Measurements from ENCODE around the gene SLC22A4.

SLC22A4 gene

GRCh38 chr5:132377738-132378137, 83.5 kb downstream of the SLC22A4 start:
- Mint-ChIP-seq H3K9me3 (no peaks in the 10 kb centered on the region), H3K36me3 (no peaks in the 10 kb centered on the region), H3K4me3 (no peak overlapping the region), H3K27ac (no peak overlapping the region), H3K4me1 (no peaks in the 10 kb centered on the region)
- no peak for DNase-seq (ENCODE audit: low spot score in 2 of 2)
- no peak for ATAC-seq

GRCh38 chr5:132378580-132378979, 84.4 kb downstream of the SLC22A4 start:
- ATAC-seq (peak; percentile 67), DNase-seq (ENCODE audit: low spot score in 2 of 2) (no peak)
- Mint-ChIP-seq H3K36me3 (no peaks in the 10 kb centered on the region), H3K4me1 (no peaks in the 10 kb centered on the region), H3K9me3 (no peaks in the 10 kb centered on the region), H3K4me3 (no peak overlapping the region), H3K27ac (no peak overlapping the region)

- peak overlapping the region; percentile 10 for H3K27ac Mint-ChIP-seq
- H3K36me3 Mint-ChIP-seq, result no peaks in the 10 kb centered on the region
- H3K4me1 Mint-ChIP-seq, result peaks cover under 1% of the 10 kb centered on the region
- ATAC-seq (no peak), DNase-seq (ENCODE audit: low spot score in 2 of 2) (no peak)
- H3K4me3 Mint-ChIP-seq, result no peak overlapping the region
- H3K9me3 Mint-ChIP-seq, result no peaks in the 10 kb centered on the region
These were observed 85.9 kb downstream of the SLC22A4 start for GRCh38 chr5:132380047-132380446.

GRCh38 chr5:132380741-132381140, 86.5 kb downstream of the SLC22A4 start:
- no peak for ATAC-seq
- no peak overlapping the region for H3K27ac Mint-ChIP-seq
- H3K4me3 Mint-ChIP-seq, result no peak overlapping the region
- DNase-seq (ENCODE audit: low spot score in 2 of 2), result no peak
- H3K4me1 Mint-ChIP-seq, result peaks cover 7% of the 10 kb centered on the region
- H3K9me3 Mint-ChIP-seq, result no peaks in the 10 kb centered on the region
- peaks cover 3% of the 10 kb centered on the region for H3K36me3 Mint-ChIP-seq

- no peak for ATAC-seq
- DNase-seq (ENCODE audit: low spot score in 2 of 2), result no peak
- H3K9me3 Mint-ChIP-seq, result no peaks in the 10 kb centered on the region
- H3K27ac Mint-ChIP-seq, result peak overlapping the region; percentile 44
- peaks cover 5% of the 10 kb centered on the region for H3K36me3 Mint-ChIP-seq
- H3K4me3 Mint-ChIP-seq, result no peak overlapping the region
- peaks cover 16% of the 10 kb centered on the region for H3K4me1 Mint-ChIP-seq
These were observed 87.4 kb downstream of the SLC22A4 start for GRCh38 chr5:132381614-132382013.

GRCh38 chr5:132383261-132383660, 89.1 kb downstream of the SLC22A4 start:
- no peaks in the 10 kb centered on the region for H3K9me3 Mint-ChIP-seq
- no peak overlapping the region for H3K27ac Mint-ChIP-seq
- no peak for DNase-seq (ENCODE audit: low spot score in 2 of 2)
- ATAC-seq, result no peak
- H3K36me3 Mint-ChIP-seq, result peaks cover 5% of the 10 kb centered on the region
- no peak overlapping the region for H3K4me3 Mint-ChIP-seq
- peaks cover 30% of the 10 kb centered on the region for H3K4me1 Mint-ChIP-seq

- H3K9me3 Mint-ChIP-seq, result no peaks in the 10 kb centered on the region
- DNase-seq (ENCODE audit: low spot score in 2 of 2) (no peak), ATAC-seq (no peak)
- H3K27ac Mint-ChIP-seq, result no peak overlapping the region
- no peak overlapping the region for H3K4me3 Mint-ChIP-seq
- H3K36me3 Mint-ChIP-seq, result peaks cover 5% of the 10 kb centered on the region
- H3K4me1 Mint-ChIP-seq, result peaks cover 30% of the 10 kb centered on the region
These were observed 89.8 kb downstream of the SLC22A4 start for GRCh38 chr5:132383984-132384383.

- Mint-ChIP-seq H3K9me3 (no peaks in the 10 kb centered on the region), H3K4me3 (no peak overlapping the region), H3K27ac (no peak overlapping the region), H3K36me3 (peaks cover 5% of the 10 kb centered on the region), H3K4me1 (peaks cover 35% of the 10 kb centered on the region)
- ATAC-seq (no peak), DNase-seq (ENCODE audit: low spot score in 2 of 2) (no peak)
These were observed 90.4 kb downstream of the SLC22A4 start for GRCh38 chr5:132384506-132385050.

- H3K36me3 Mint-ChIP-seq, result peaks cover 5% of the 10 kb centered on the region
- peak; percentile 83 for ATAC-seq
- no peaks in the 10 kb centered on the region for H3K9me3 Mint-ChIP-seq
- peak; percentile 43 to 72 for DNase-seq (ENCODE audit: low spot score in 2 of 2)
- no peak overlapping the region for H3K4me3 Mint-ChIP-seq
- peak overlapping the region; percentile 84 for H3K27ac Mint-ChIP-seq
- H3K4me1 Mint-ChIP-seq, result peaks cover 44% of the 10 kb centered on the region
These were observed 91.3 kb downstream of the SLC22A4 start for GRCh38 chr5:132385326-132386105.

GRCh38 chr5:132386644-132387286, 92.6 kb downstream of the SLC22A4 start:
- no peak overlapping the region for H3K4me3 Mint-ChIP-seq
- peak overlapping the region; percentile 84 for H3K27ac Mint-ChIP-seq
- peaks cover 5% of the 10 kb centered on the region for H3K36me3 Mint-ChIP-seq
- DNase-seq (ENCODE audit: low spot score in 2 of 2), result peak; percentile 60 to 85
- peak; percentile 93 for ATAC-seq
- peaks cover 56% of the 10 kb centered on the region for H3K4me1 Mint-ChIP-seq
- no peaks in the 10 kb centered on the region for H3K9me3 Mint-ChIP-seq

GRCh38 chr5:132387640-132388117, 93.5 kb downstream of the SLC22A4 start:
- ATAC-seq (no peak), DNase-seq (ENCODE audit: low spot score in 2 of 2) (no peak)
- Mint-ChIP-seq H3K27ac (peak overlapping the region; percentile 84), H3K4me3 (no peak overlapping the region), H3K36me3 (peaks cover 5% of the 10 kb centered on the region), H3K4me1 (peaks cover 65% of the 10 kb centered on the region), H3K9me3 (no peaks in the 10 kb centered on the region)

GRCh38 chr5:132388244-132389050, 94.3 kb downstream of the SLC22A4 start:
- H3K4me3 Mint-ChIP-seq, result no peak overlapping the region
- DNase-seq (ENCODE audit: low spot score in 2 of 2), result no peak

GRCh38 chr5:132389051-132389331, 94.8 kb downstream of the SLC22A4 start:
- no peak for ATAC-seq
- peaks cover 71% of the 10 kb centered on the region for H3K4me1 Mint-ChIP-seq

More at GRCh38 chr5:132388244-132389050, 94.3 kb downstream of the SLC22A4 start:
- no peak for ATAC-seq
- H3K36me3 Mint-ChIP-seq, result peaks cover 5% of the 10 kb centered on the region
- H3K9me3 Mint-ChIP-seq, result no peaks in the 10 kb centered on the region
- H3K27ac Mint-ChIP-seq, result peak overlapping the region; percentile 84
- peaks cover 70% of the 10 kb centered on the region for H3K4me1 Mint-ChIP-seq

GRCh38 chr5:132389585-132390286, 95.5 kb downstream of the SLC22A4 start:
- DNase-seq (ENCODE audit: low spot score in 2 of 2), result no peak
- H3K4me1 Mint-ChIP-seq, result peaks cover 76% of the 10 kb centered on the region

More at GRCh38 chr5:132389051-132389331, 94.8 kb downstream of the SLC22A4 start:
- Mint-ChIP-seq H3K4me3 (no peak overlapping the region), H3K9me3 (no peaks in the 10 kb centered on the region), H3K36me3 (peaks cover 5% of the 10 kb centered on the region), H3K27ac (no peak overlapping the region)
- no peak for DNase-seq (ENCODE audit: low spot score in 2 of 2)

GRCh38 chr5:132391247-132391646, 97.1 kb downstream of the SLC22A4 start:
- no peak for ATAC-seq
- H3K4me1 Mint-ChIP-seq, result peaks cover 77% of the 10 kb centered on the region
- no peak overlapping the region for H3K4me3 Mint-ChIP-seq
- no peaks in the 10 kb centered on the region for H3K36me3 Mint-ChIP-seq
- no peaks in the 10 kb centered on the region for H3K9me3 Mint-ChIP-seq
- DNase-seq (ENCODE audit: low spot score in 2 of 2), result no peak
- H3K27ac Mint-ChIP-seq, result peak overlapping the region; percentile 63

More at GRCh38 chr5:132389585-132390286, 95.5 kb downstream of the SLC22A4 start:
- H3K36me3 Mint-ChIP-seq, result peaks cover 5% of the 10 kb centered on the region
- H3K9me3 Mint-ChIP-seq, result no peaks in the 10 kb centered on the region
- H3K4me3 Mint-ChIP-seq, result no peak overlapping the region
- ATAC-seq, result peak; percentile 53
- no peak overlapping the region for H3K27ac Mint-ChIP-seq

All from stimulated activated effector memory CD8-positive, alpha-beta T cell treated with anti-CD3 and anti-CD28 coated beads, Interleukin-12 subunit alpha, Interleukin-12 subunit beta, amount 100 ng/mL, for 72 hours (primary cell).